Upper lobe of left lung (tissue), 4 donors: Measurements from ENCODE around the gene SLC35E4.
"Not testable (repeated sequence)": the region's sequence is repeated elsewhere in the genome, so short reads cannot be mapped to it uniquely, and the experiment has no call there.

Source experiments
- CTCF ChIP-seq, 6 experiments: fragments of 450-650 bp in 4 of 6; fragments of 200-600 bp in 2 of 6; sonication (generic) in 2 of 6; IDR thresholded peaks; one replicate each; pipeline ENCODE4 v1.5.1; 2016 to 2019; ENCODE audit warnings: antibody characterized with exemption in 6 of 6
- EP300 ChIP-seq, 4 donors: sonication (generic); formaldehyde crosslinking; IDR thresholded peaks; one replicate each; pipeline ENCODE4 v1.5.1; 2017; ENCODE audit warnings: antibody characterized with exemption in 4 of 4, control low read depth in 2 of 4
- POLR2A ChIP-seq, 4 donors: fragments of 450-650 bp; IDR thresholded peaks; one replicate each; pipeline ENCODE4 v1.5.1; 2016 to 2017; ENCODE audit warnings: antibody characterized with exemption in 4 of 4, mild to moderate bottlenecking in 2 of 4
- POLR2AphosphoS5 ChIP-seq, 2 donors: sonication (generic); formaldehyde crosslinking; IDR thresholded peaks; one replicate each; pipeline ENCODE4 v1.5.1; 2017; ENCODE audit warnings: antibody characterized with exemption in 2 of 2

- not testable (repeated sequence) for TF ChIP-seq CTCF, POLR2AphosphoS5, EP300, POLR2A (IDR thresholded peaks at IDR 0.05)
Measured at GRCh38 chr22:30631469-30631868, 4.1 kb upstream of the SLC35E4 start.
